Measurements from ENCODE around the gene SLC30A10. TPM values are rescaled to one million over a fixed set of nuclear protein-coding genes. Genes with fewer than 3 reads are reported as not detected.

SLC30A10 gene
- total RNA-seq, 4 donors from 2014 or later = not detected

GRCh38 chr1:219926363-219926998 is 1.9 kb downstream of the SLC30A10 start:
- Histone ChIP-seq H3K27me3 (peaks cover 42% of the 10 kb centered on the region), H3K4me1 (peaks cover 0 to 13% (median 3%) of the 10 kb centered on the region in 3 donors), H3K36me3 (no peaks in the 10 kb centered on the region), H3K27ac (no peak overlapping the region), H3K4me3 (no peak overlapping the region), H3K9me3 (no peaks in the 10 kb centered on the region)
- WGBS, 2 donors (ENCODE audit: low coverage in 1 of 2) = 94 to 100% methylated on average over 1 to 6 of the region's 6 CpGs
- ATAC-seq = no peak
- TF ChIP-seq CTCF (IDR thresholded peaks at IDR 0.05) (no peak), POLR2A (IDR thresholded peaks at IDR 0.05) (no peak), EP300 (IDR thresholded peaks at IDR 0.05) (no peak), POLR2AphosphoS5 (IDR thresholded peaks at IDR 0.05) (no peak)

DNA sequence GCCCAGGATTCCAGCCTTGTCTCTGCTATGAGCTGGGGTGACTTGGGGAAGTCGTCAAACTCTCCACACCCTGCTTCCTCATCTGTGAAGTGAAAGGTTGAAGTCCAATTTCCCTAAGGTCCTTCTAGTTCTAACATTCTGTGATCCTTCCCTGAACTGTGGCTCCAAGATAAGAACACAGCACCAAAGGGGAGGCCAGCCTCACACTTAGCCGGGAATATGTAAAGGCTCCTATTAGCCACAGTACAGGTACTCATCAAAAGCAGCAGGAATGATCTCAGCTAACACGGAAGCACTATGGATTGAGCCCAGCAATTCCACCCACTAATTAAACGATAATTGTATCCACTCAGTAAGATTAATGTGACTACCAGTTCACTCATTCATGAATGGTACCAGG is 4.0 kb downstream of the SLC30A10 start:
- Histone ChIP-seq H3K27me3 (peaks cover 32% of the 10 kb centered on the region), H3K4me1 (peaks cover 0 to 13% (median 3%) of the 10 kb centered on the region in 3 donors), H3K27ac (no peak overlapping the region), H3K36me3 (no peaks in the 10 kb centered on the region), H3K4me3 (no peak overlapping the region), H3K9me3 (no peaks in the 10 kb centered on the region)
- TF ChIP-seq EP300 (IDR thresholded peaks at IDR 0.05) = no peak
- TF ChIP-seq POLR2AphosphoS5 (IDR thresholded peaks at IDR 0.05) = no peak
- no peak for TF ChIP-seq POLR2A (IDR thresholded peaks at IDR 0.05)
- no peak for TF ChIP-seq CTCF (IDR thresholded peaks at IDR 0.05)
- WGBS, 2 donors (ENCODE audit: low coverage in 1 of 2) = 74 to 100% methylated on average over 3 to 4 of the region's 4 CpGs
- no peak for ATAC-seq

GRCh38 chr1:219917851-219918466 is 10.4 kb downstream of the SLC30A10 start:
- Histone ChIP-seq H3K4me1 (no peaks in the 10 kb centered on the region), H3K4me3 (no peak overlapping the region), H3K27ac (no peak overlapping the region), H3K9me3 (no peaks in the 10 kb centered on the region), H3K36me3 (no peaks in the 10 kb centered on the region), H3K27me3 (no peaks in the 10 kb centered on the region)
- TF ChIP-seq CTCF (IDR thresholded peaks at IDR 0.05) (no peak), POLR2AphosphoS5 (IDR thresholded peaks at IDR 0.05) (no peak), EP300 (IDR thresholded peaks at IDR 0.05) (no peak), POLR2A (IDR thresholded peaks at IDR 0.05) (no peak)
- no peak for ATAC-seq
- WGBS, 2 donors (ENCODE audit: low coverage in 1 of 2) = 74 to 81% methylated on average over 6 to 8 of the region's 10 CpGs

GRCh38 chr1:219917281-219917680 is 11.1 kb downstream of the SLC30A10 start:
- H3K27me3 ChIP-seq = no peaks in the 10 kb centered on the region
- TF ChIP-seq POLR2AphosphoS5 (IDR thresholded peaks at IDR 0.05) = no peak
- no peak for TF ChIP-seq CTCF (IDR thresholded peaks at IDR 0.05)
- TF ChIP-seq POLR2A (IDR thresholded peaks at IDR 0.05) = no peak
- no peak for TF ChIP-seq EP300 (IDR thresholded peaks at IDR 0.05)
- H3K27ac ChIP-seq = no peak overlapping the region
- 67 to 82% methylated on average over 1 of the region's 1 CpG for WGBS, 2 donors (ENCODE audit: low coverage in 1 of 2)
- no peaks in the 10 kb centered on the region for H3K36me3 ChIP-seq
- H3K4me1 ChIP-seq = no peaks in the 10 kb centered on the region
- H3K9me3 ChIP-seq = no peaks in the 10 kb centered on the region
- ATAC-seq = no peak
- H3K4me3 ChIP-seq = no peak overlapping the region

GRCh38 chr1:219916257-219916656 is 12.1 kb downstream of the SLC30A10 start:
- no peak for ATAC-seq
- no peaks in the 10 kb centered on the region for H3K9me3 ChIP-seq
- H3K36me3 ChIP-seq = no peaks in the 10 kb centered on the region
- H3K4me3 ChIP-seq = no peak overlapping the region
- H3K4me1 ChIP-seq = no peaks in the 10 kb centered on the region
- H3K27ac ChIP-seq = no peak overlapping the region
- 94 to 100% methylated on average over 1 of the region's 1 CpG for WGBS, 2 donors (ENCODE audit: low coverage in 1 of 2)
- TF ChIP-seq POLR2AphosphoS5 (IDR thresholded peaks at IDR 0.05) (no peak), CTCF (IDR thresholded peaks at IDR 0.05) (no peak), POLR2A (IDR thresholded peaks at IDR 0.05) (no peak), EP300 (IDR thresholded peaks at IDR 0.05) (no peak)
- no peaks in the 10 kb centered on the region for H3K27me3 ChIP-seq

Measured in gastroesophageal sphincter (tissue), 4 donors.